ENCODE results near the gene RAB11FIP4.

The RAB11FIP4 gene

GRCh38 chr17:31524926-31525800, 133.7 kb downstream of the RAB11FIP4 start:
- DNase-seq (ENCODE audit: low spot score): peak; percentile 91
- in situ Hi-C loops (cut with MboI; ENCODE audit: low pct_unique_long_range_greater_than_20kb, low sequenced_read_pairs, unreplicated experiment): loop anchor here (10.0 kb wide), 1 partner anchor 80 kb away; no protein-coding TSS in a partner anchor

DNA sequence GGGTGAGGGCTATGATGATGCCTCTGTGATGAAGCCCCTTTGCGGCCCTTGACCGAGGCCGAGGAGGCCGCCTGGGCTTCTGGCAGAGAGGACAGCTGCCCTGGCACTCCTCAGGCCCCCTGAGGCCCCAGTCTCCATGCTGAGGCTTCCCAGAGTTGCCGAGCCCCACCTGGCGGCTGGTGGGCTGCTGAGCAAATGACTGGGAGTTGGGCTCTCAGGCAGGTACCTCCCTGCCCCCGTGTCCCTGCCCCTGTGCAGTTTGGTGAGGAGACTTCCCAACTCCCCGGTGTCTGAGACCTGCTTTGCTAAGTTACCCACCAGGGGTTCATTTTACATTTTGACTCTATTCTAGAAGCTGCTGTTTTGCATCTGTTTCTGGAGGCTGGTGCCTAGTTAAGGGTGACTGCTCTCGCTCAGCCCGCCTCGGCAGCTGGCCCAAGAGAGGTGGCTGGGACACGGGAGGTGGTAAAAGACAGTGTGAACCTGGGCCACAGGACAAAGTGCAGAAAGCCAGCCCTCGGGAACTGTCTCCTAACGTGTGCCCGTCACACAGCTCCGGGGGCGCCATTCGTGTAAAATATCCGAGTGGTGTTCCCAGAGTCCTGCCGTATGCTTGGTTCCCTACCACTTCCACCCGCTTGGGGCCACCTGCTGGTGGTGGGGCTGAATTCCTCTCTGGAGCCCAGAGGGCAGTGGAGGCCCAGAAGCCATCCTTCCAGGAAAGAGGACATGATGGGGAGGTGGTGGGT, 134.5 kb downstream of the RAB11FIP4 start:
- in situ Hi-C loops (cut with MboI; ENCODE audit: low pct_unique_long_range_greater_than_20kb, low sequenced_read_pairs, unreplicated experiment): loop anchor here (10.0 kb wide), 1 partner anchor 81 kb away; no protein-coding TSS in a partner anchor
- TF ChIP-seq, protein P1, sequence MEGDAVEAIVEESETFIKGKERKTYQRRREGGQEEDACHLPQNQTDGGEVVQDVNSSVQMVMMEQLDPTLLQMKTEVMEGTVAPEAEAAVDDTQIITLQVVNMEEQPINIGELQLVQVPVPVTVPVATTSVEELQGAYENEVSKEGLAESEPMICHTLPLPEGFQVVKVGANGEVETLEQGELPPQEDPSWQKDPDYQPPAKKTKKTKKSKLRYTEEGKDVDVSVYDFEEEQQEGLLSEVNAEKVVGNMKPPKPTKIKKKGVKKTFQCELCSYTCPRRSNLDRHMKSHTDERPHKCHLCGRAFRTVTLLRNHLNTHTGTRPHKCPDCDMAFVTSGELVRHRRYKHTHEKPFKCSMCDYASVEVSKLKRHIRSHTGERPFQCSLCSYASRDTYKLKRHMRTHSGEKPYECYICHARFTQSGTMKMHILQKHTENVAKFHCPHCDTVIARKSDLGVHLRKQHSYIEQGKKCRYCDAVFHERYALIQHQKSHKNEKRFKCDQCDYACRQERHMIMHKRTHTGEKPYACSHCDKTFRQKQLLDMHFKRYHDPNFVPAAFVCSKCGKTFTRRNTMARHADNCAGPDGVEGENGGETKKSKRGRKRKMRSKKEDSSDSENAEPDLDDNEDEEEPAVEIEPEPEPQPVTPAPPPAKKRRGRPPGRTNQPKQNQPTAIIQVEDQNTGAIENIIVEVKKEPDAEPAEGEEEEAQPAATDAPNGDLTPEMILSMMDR (IDR thresholded peaks at IDR 0.05; ENCODE audit: extremely low read depth, insufficient read depth, missing control alignments): peak; percentile 29
- peak; percentile 59 for DNase-seq (ENCODE audit: low spot score)

More at GRCh38 chr17:31524926-31525800, 133.7 kb downstream of the RAB11FIP4 start:
- TF ChIP-seq, protein P1 (IDR thresholded peaks at IDR 0.05; ENCODE audit: extremely low read depth, insufficient read depth, missing control alignments): peak; percentile 88

DNA sequence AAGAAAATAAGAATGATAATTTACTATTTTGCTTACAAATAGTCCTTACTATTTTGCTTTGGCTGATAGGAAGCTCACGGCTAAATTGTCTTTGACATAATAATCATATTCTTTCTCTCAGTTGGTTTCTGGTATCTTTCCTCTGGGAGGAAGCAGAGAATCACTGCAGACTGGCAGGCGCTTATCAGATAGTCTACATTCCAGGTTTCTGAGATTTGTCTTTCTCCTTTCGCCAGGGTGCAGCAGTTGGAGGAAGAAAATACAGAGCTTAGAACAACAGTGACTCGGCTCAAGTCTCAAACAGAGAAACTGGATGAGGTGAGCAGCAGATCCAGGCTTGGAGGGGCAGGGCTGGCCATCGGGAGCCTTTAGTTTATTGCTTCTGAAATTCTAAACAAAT, 136.1 kb downstream of the RAB11FIP4 start:
- no peak for DNase-seq (ENCODE audit: low spot score)
- TF ChIP-seq, protein P1 (IDR thresholded peaks at IDR 0.05; ENCODE audit: extremely low read depth, insufficient read depth, missing control alignments): no peak
- in situ Hi-C loops (cut with MboI; ENCODE audit: low pct_unique_long_range_greater_than_20kb, low sequenced_read_pairs, unreplicated experiment): loop anchor here (10.0 kb wide), 1 partner anchor 83 kb away; no protein-coding TSS in a partner anchor

DNA sequence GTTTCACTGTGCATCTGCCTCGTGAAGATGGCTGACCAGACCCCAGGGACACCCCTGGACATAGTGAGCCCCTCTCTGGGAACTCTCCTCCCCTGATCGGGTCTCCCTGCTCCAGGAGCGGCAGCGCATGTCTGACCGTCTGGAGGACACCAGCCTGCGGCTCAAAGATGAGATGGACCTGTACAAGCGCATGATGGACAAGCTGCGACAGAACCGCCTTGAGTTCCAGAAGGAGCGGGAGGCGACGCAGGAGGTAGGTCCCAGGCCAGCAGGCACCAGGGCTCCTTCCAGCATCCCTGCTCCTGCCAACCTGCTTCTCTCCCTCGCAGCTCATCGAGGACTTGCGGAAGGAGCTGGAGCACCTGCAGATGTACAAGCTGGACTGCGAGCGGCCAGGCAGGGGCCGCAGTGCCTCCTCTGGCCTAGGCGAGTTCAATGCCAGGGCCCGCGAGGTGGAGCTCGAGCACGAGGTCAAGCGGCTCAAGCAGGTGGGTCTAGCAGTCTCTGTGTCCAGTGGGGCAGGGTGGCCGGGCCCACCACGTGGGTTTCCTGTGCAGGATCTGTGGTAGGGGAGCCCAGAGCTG, 136.9 kb downstream of the RAB11FIP4 start:
- no peak for DNase-seq (ENCODE audit: low spot score)
- in situ Hi-C loops (cut with MboI; ENCODE audit: low pct_unique_long_range_greater_than_20kb, low sequenced_read_pairs, unreplicated experiment): loop anchor here (10.0 kb wide), 1 partner anchor 84 kb away; no protein-coding TSS in a partner anchor
- TF ChIP-seq, protein P1 (IDR thresholded peaks at IDR 0.05; ENCODE audit: extremely low read depth, insufficient read depth, missing control alignments): no peak

DNA sequence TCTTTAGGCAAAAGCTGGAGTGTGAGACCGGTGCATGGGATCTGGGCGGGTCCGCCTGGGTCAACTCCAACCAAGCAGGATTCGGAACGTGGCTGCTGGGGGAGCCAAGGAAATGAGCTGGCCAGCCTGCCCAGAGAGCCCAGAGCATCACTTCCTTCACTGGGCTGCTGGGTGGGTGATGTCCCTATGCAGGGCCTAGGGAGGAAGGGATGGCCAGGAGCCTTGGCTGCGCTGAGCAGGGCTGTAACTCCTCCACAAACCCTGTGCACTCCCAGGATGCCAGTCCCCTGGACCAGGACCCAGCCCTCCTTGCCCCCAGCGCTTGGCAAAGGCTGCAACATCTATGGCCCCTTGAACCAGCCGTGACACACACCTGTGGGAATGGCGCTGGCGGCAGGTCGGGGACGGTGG, 138.4 kb downstream of the RAB11FIP4 start:
- in situ Hi-C loops (cut with MboI; ENCODE audit: low pct_unique_long_range_greater_than_20kb, low sequenced_read_pairs, unreplicated experiment): loop anchor here (10.0 kb wide), 2 partner anchors 85 to 315 kb away; no protein-coding TSS in a partner anchor

More for the DNA sequence above, 138.4 kb downstream of the RAB11FIP4 start:
- DNase-seq (ENCODE audit: low spot score): no peak
- TF ChIP-seq, protein P1 (IDR thresholded peaks at IDR 0.05; ENCODE audit: extremely low read depth, insufficient read depth, missing control alignments): no peak
